NOMO-1 treated with dmso at 0.1 percent for 144 hours (cell line): Measurements from ENCODE around the gene KRT23.

ENCODE experiments used
- DNase-seq: peaks from one replicate; lab custom pipeline; 2025; ENCODE audit not compliant: unreplicated experiment; lab: John Stamatoyannopoulos, UW

KRT23 gene

GRCh38 chr17:40937384-40937819, at the start of gene KRT23:
TSS of gene KRT23 (minus strand) at chr17:40937646. CDS start at chr17:40936603, 1,043 bp downstream.
- no peak for DNase-seq

- DNase-seq: no peak
Measured at GRCh38 chr17:40986920-40987319, 49.5 kb upstream of the KRT23 start.

- no peak for DNase-seq
Measured at GRCh38 chr17:40984226-40984625, 46.8 kb upstream of the KRT23 start, which contains the start of gene KRT40. TSS of gene KRT40 (minus strand) at chr17:40984326. CDS start at chr17:40984273, 53 bp downstream.

- DNase-seq: no peak
Measured at GRCh38 chr17:40981115-40981514, 43.7 kb upstream of the KRT23 start.

- DNase-seq: no peak
Measured at GRCh38 chr17:40980596-40980995, 43.1 kb upstream of the KRT23 start.

GRCh38 chr17:40980117-40980516, 42.7 kb upstream of the KRT23 start:
- no peak for DNase-seq

GRCh38 chr17:40978575-40979151, 41.2 kb upstream of the KRT23 start:
- no peak for DNase-seq

GRCh38 chr17:40975516-40975915, 38.1 kb upstream of the KRT23 start:
- DNase-seq: no peak

- no peak for DNase-seq
Measured at GRCh38 chr17:40974366-40974765, 36.9 kb upstream of the KRT23 start.

GRCh38 chr17:40967582-40967981, 30.1 kb upstream of the KRT23 start:
- no peak for DNase-seq

GRCh38 chr17:40966848-40967247, 29.4 kb upstream of the KRT23 start, which contains the start of gene KRT39:
TSS of gene KRT39 (minus strand) at chr17:40966948. CDS start at chr17:40966856, 92 bp downstream.
- no peak for DNase-seq

- no peak for DNase-seq
Measured at GRCh38 chr17:40963838-40964237, 26.4 kb upstream of the KRT23 start.

- DNase-seq: no peak
Measured at GRCh38 chr17:40962059-40962561, 24.7 kb upstream of the KRT23 start.

- DNase-seq: no peak
Measured at GRCh38 chr17:40961591-40961990, 24.1 kb upstream of the KRT23 start.

- no peak for DNase-seq
Measured at GRCh38 chr17:40960144-40960543, 22.7 kb upstream of the KRT23 start.

- DNase-seq: no peak
Measured at GRCh38 chr17:40958086-40958953, 20.9 kb upstream of the KRT23 start.

GRCh38 chr17:40956401-40957254, 19.2 kb upstream of the KRT23 start:
- DNase-seq: peak; percentile 29

- no peak for DNase-seq
Measured at GRCh38 chr17:40953881-40954280, 16.4 kb upstream of the KRT23 start.

- no peak for DNase-seq
Measured at GRCh38 chr17:40952661-40953060, 15.2 kb upstream of the KRT23 start.

GRCh38 chr17:40952154-40952553, 14.7 kb upstream of the KRT23 start:
- no peak for DNase-seq

- DNase-seq: no peak
Measured at GRCh38 chr17:40951011-40951622, 13.7 kb upstream of the KRT23 start.
